IPS DF 19.7 (cell line): ENCODE measurements around the gene VIPR2.

Experiments
- DNase-seq: peaks from one replicate; pipeline ENCODE4 v3.0.0-alpha.2; 2013; ENCODE audit warnings: low read depth, low spot score

VIPR2 gene

DNA sequence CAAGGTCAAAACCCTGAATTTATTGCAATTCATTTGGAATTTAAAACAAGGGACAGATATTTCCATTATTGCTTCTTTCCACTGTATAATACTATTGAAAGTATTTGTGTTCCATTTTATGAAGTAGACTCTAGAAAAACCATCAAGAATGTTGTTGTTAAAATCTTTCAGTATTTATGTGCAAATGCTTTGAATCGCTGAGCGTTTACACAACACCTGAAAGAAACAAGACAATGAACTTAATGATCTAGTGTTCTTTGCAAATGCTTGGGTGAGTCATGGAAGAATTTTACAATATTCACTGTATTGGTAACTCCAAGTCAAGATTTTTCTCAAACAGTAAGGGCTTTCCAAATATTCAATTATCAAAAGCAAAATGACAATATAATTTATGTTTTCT lies 97.1 kb downstream of the VIPR2 start:
- DNase-seq = no peak

- no peak for DNase-seq
Observed at GRCh38 chr7:159046300-159046699, 98.4 kb downstream of the VIPR2 start.

- DNase-seq = no peak
Observed at GRCh38 chr7:159045839-159046238, 98.8 kb downstream of the VIPR2 start.

GRCh38 chr7:159042581-159043101 lies 102.0 kb downstream of the VIPR2 start:
- DNase-seq = no peak

GRCh38 chr7:159042103-159042502 lies 102.6 kb downstream of the VIPR2 start:
- DNase-seq = no peak

- no peak for DNase-seq
Observed at GRCh38 chr7:159040912-159041711, 103.6 kb downstream of the VIPR2 start.

DNA sequence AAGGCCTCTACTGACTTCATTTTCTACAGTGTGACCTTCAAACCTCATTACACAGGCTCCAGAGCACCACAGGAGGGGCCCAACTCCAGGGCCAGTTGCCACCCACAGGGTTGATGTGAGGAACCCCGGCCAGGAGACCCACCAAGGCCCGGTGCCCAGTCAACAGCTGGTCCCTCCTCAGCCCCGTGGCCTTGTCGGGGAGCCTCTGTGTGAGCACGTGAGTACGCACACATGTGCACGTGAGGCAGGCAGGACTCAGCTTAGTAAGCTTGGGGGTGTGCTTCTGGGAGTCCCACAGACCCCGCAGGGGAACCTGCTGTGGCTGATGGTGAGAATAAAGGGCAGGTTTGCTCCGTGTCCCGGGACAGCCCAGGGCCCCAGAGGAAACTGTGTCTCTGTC lies 104.5 kb downstream of the VIPR2 start:
- DNase-seq = no peak

- DNase-seq = no peak
Observed at GRCh38 chr7:159039716-159040115, 105.0 kb downstream of the VIPR2 start.

DNA sequence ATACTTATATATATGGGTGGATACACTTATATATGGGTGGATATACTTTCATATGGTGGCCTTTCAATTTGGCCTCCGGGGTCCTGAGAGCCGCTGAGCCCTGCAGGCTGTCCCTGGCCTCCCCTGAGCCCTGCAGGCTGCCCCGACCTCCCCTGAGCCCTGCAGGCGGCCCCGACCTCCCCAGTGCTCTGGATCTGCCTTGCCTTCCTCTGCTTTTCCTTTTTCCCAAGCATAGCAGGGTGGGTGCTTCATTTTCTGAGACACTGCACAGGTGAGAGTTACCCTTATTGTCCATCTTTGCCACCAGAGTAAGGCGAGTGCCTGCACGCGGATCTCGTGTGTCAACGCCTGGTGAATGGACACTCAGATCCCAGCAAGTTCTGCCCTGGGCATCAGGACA lies 106.6 kb downstream of the VIPR2 start:
- DNase-seq = no peak

DNA sequence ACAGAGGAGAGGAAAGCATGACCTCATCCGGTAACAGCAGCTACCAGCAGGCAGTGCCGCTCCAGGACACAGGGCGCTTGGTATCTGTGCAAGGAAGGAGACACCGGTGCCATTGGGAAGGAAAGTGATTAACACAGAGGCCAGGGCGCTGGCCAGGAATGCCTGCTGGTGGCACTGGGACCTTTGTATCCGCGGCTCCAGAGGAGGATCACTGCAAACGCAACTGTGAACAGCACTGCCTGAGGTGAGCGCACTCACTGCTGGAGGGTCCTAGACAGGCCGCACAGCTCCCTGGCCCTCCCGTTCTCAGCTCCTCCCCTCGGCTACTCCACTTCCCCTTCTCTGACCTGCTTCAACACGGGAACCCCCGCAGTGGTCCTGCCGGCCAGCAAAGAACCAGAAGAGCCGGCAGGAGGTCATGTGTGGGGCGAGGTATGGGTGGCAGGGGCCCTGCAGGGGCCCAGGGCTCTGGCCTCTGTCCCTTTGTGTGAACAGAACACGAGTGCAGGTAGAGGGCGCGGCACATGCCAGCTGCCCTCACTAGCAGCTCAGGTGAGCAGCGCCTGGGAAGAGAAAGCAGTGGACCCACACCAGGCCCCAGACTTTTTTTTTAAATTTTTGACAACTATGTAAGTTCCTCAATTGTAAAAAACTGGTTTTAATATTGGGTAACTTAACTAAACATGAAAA lies 107.6 kb downstream of the VIPR2 start:
- DNase-seq = no peak

DNA sequence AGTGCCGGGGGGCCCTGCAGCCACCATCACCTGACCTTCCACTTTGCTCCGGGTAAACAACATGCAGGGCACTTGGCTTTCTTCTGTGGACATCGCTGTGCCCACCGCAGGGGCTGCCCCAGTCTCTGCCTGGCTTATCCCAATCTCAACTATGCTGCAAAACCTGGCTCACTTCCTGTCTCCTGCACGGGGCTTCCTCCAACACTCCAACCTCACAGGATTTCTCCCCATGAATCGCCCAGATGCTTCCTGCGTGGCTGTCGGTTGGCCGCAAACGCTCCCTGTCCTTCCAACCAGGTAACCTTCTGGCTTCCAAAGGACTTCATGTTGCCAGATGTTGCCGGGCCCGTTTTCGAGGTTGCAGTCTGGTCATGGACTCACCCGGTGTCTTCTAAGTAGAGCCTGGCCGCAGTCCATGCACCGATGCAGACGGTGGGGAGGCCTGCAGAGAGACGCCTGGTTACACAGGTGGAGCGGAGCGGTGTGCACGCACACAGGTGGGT lies 109.0 kb downstream of the VIPR2 start:
- no peak for DNase-seq

GRCh38 chr7:159034988-159035387 lies 109.7 kb downstream of the VIPR2 start:
- no peak for DNase-seq

DNA sequence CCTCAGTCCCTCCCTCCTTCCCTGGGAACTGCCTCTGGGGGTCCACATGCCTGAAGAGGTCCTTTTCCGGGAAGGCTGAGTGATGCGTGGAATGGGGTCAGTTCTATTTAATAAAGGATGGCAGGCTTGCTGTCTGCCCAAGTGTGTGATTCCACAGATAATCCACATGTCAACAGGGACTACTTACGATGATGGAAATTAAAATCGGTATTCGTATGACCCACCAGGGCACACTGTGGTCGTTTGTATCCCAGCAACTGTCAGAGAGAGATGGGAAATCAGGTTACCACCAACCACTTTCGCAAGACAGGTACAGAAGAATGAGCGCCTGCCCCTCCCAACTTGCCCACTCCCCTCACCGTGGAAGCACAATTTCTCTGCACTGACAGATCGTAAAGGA lies 110.3 kb downstream of the VIPR2 start:
- DNase-seq = no peak

DNA sequence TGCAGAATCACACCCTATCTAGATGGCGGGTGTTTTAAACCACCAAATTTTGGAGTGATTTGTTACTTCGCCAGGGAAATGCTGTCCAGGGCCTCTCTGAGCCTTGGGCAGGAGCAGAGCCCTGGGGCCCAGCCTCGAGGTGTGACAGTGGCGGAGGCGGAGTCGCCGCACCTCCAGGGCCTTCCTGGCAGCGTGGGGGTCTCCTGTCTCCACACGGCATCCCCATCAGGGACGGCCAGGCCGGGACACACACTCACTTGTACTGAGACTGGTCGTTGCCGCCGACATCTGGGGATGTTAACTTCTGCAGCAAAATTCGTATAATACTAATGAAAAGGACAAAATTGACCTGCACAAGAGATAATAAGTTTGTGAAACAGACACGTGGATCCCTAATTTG lies 110.7 kb downstream of the VIPR2 start:
- no peak for DNase-seq

DNA sequence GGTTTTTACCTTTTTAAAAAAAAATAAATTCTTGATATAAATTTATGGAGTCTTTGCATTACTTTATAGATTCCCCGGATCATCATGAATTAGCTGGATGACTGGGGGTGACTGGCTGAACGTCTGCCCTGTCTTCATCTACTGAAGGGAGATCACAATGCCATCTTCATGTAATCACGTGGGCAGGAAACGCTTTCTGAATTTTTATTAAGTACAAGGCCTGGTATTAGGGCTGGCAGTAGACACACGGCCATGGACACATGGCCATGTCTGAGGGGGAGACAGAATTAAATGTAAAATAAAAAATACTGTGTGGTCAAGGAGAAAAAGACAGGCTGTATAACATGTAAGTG lies 111.2 kb downstream of the VIPR2 start:
- DNase-seq = no peak

DNA sequence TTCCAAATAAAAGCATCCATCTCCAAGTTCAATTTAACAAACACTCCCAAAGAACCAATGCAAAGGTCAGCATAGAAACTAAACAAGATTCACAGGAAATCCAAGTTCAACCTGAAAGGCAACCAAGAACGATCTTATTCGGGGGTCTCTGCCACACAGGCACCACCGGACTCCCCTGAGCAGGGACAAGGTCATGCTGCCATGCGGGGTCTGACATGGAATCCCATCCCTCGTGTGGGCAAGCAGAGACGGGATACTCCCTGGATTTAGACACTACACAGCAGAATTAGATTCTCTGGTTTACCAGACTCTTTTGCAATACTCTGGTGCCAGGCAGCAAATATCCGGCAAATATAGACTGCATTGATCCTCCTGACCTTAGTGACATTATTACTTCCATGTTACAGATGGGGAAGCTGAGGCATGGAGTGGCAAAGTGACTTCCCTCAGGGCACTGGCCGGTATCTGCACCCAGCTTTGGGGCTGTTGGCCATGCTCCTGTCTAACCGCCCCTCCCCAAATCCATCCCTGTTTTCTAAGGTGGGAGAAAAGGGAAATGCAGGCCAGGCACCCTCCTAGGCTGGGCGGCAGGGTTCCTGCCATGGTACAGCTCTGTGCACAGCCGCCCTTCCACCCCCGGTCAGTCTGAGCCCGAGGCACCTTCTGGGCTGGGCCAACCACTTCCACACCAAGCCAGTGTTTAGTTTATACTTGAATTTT lies 111.8 kb downstream of the VIPR2 start:
- DNase-seq = no peak

GRCh38 chr7:159032322-159032721 lies 112.3 kb downstream of the VIPR2 start:
- DNase-seq = no peak

DNA sequence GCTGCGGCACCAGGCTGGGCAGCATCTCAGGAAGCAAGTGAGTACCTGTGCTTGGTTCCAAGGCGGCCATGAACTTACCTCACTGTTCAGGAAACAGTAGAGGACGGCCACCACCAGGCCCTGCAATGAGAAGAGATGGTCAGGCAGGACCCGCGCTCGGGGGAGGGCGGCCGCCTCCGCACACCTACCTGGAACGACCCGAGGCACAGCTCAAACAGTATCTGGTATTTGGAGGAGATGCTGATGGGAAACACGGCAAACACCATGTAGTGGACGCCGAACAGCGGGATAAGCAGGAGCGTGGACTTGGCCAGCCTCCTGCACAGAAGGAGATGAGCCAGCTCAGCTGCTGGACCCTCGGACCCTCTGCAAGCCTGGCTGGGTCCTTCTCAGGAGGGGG lies 112.9 kb downstream of the VIPR2 start:
- DNase-seq = no peak

- DNase-seq = no peak
Observed at GRCh38 chr7:159031135-159031701, 113.4 kb downstream of the VIPR2 start.

- no peak for DNase-seq
Observed at GRCh38 chr7:159030490-159031134, 114.1 kb downstream of the VIPR2 start.
